ENCODE measurements around the gene TPTE2.

The TPTE2 gene

DNA sequence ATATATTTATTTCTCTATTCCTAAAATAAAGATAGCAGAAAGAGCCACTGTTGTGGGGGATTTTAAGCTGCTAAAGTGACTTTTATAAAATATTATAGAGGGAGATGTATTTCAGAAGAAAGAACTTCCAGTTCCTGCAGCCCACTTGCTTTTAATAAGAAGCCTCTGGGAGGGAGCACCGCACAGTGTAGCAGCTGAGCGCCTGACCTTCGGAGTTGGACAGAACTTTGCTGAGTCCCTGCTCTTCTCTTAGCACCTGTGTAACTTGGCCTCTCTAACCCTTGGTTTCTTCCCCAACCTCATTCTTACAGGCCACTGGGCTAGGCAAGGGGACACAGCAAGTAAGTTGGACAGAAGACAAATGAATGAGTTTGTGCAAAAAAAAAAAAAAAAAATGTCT lies 34.8 kb upstream of the TPTE2 start:
- H3K36me3 ChIP-seq (ENCODE audit: control insufficient read depth in 2 of 2, insufficient read depth in 1 of 2, low read length in 2 of 2) = no peaks in the 10 kb centered on the region
- H3K4me3 ChIP-seq (ENCODE audit: low read depth, low read length) = no peak overlapping the region
- no peaks in the 10 kb centered on the region for H3K9me3 ChIP-seq (ENCODE audit: control insufficient read depth, insufficient read depth, low read depth, low read length)
- POLR2A ChIA-PET = no interaction called here
- no peaks in the 10 kb centered on the region for H3K4me1 ChIP-seq (ENCODE audit: control insufficient read depth, insufficient read depth, low read length)
- CTCF ChIA-PET = interaction anchor here (0.6 to 0.8 kb wide), 2 partner anchors 10 to 22 kb away, joined by 3 to 4 read pairs; no protein-coding TSS in a partner anchor
- no peak for TF ChIP-seq ZNF157 (tag by site-specific recombination; IDR thresholded peaks at IDR 0.05)
- no peak for TF ChIP-seq ZNF600 (tag by site-specific recombination; IDR thresholded peaks at IDR 0.05)
- no peak for TF ChIP-seq ZNF624 (tag by site-specific recombination; IDR thresholded peaks at IDR 0.05)
- no peak for TF ChIP-seq SALL2 (tag by site-specific recombination; IDR thresholded peaks at IDR 0.05; ENCODE audit: borderline replicate concordance)
- TF ChIP-seq OVOL3 (tag by site-specific recombination; IDR thresholded peaks at IDR 0.05) = no peak
- TF ChIP-seq, protein P1, sequence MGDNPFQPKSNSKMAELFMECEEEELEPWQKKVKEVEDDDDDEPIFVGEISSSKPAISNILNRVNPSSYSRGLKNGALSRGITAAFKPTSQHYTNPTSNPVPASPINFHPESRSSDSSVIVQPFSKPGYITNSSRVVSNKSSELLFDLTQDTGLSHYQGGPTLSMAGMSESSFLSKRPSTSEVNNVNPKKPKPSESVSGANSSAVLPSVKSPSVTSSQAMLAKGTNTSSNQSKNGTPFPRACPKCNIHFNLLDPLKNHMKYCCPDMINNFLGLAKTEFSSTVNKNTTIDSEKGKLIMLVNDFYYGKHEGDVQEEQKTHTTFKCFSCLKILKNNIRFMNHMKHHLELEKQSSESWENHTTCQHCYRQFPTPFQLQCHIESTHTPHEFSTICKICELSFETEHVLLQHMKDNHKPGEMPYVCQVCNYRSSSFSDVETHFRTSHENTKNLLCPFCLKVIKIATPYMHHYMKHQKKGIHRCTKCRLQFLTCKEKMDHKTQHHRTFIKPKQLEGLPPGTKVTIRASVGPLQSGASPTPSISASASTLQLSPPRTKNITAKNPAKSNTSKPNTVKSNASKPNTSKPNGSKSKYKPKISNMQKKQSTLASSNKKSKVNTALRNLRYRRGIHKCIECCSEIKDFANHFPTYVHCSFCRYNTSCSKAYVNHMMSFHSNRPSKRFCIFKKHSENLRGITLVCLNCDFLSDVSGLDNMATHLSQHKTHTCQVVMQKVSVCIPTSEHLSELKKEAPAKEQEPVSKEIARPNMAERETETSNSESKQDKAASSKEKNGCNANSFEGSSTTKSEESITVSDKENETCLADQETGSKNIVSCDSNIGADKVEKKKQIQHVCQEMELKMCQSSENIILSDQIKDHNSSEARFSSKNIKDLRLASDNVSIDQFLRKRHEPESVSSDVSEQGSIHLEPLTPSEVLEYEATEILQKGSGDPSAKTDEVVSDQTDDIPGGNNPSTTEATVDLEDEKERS (tag by site-specific recombination; IDR thresholded peaks at IDR 0.05) = no peak
- no peak for TF ChIP-seq ZNF707 (tag by site-specific recombination; IDR thresholded peaks at IDR 0.05)
- no peak for TF ChIP-seq ZBTB48 (tag by site-specific recombination; IDR thresholded peaks at IDR 0.05)
- no peak for TF ChIP-seq ZNF133 (tag by site-specific recombination; IDR thresholded peaks at IDR 0.05)
- TF ChIP-seq ZNF521 (tag by site-specific recombination; IDR thresholded peaks at IDR 0.05) = no peak
- no peak for TF ChIP-seq SP2 (tag by site-specific recombination; IDR thresholded peaks at IDR 0.05)
- no peak for TF ChIP-seq ZNF48 (tag by site-specific recombination; IDR thresholded peaks at IDR 0.05)
- TF ChIP-seq, protein P2, sequence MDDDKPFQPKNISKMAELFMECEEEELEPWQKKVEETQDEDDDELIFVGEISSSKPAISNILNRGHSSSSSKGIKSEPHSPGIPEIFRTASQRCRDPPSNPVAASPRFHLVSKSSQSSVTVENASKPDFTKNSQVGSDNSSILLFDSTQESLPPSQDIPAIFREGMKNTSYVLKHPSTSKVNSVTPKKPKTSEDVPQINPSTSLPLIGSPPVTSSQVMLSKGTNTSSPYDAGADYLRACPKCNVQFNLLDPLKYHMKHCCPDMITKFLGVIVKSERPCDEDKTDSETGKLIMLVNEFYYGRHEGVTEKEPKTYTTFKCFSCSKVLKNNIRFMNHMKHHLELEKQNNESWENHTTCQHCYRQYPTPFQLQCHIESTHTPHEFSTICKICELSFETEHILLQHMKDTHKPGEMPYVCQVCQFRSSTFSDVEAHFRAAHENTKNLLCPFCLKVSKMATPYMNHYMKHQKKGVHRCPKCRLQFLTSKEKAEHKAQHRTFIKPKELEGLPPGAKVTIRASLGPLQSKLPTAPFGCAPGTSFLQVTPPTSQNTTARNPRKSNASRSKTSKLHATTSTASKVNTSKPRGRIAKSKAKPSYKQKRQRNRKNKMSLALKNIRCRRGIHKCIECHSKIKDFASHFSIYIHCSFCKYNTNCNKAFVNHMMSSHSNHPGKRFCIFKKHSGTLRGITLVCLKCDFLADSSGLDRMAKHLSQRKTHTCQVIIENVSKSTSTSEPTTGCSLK (tag by site-specific recombination; IDR thresholded peaks at IDR 0.05) = no peak
- TF ChIP-seq YY1 (tag by site-specific recombination; IDR thresholded peaks at IDR 0.05) = no peak
- no peak for TF ChIP-seq ZFHX2 (tag by site-specific recombination; conservative IDR thresholded peaks at IDR 0.05)
- no peak for TF ChIP-seq ZNF211 (tag by site-specific recombination; IDR thresholded peaks at IDR 0.05; ENCODE audit: low read depth)
- no peak for TF ChIP-seq ZBTB8A (tag by site-specific recombination; IDR thresholded peaks at IDR 0.05)
- no peak overlapping the region for H3K27ac ChIP-seq (ENCODE audit: extremely low read depth, low read depth, low read length)

DNA sequence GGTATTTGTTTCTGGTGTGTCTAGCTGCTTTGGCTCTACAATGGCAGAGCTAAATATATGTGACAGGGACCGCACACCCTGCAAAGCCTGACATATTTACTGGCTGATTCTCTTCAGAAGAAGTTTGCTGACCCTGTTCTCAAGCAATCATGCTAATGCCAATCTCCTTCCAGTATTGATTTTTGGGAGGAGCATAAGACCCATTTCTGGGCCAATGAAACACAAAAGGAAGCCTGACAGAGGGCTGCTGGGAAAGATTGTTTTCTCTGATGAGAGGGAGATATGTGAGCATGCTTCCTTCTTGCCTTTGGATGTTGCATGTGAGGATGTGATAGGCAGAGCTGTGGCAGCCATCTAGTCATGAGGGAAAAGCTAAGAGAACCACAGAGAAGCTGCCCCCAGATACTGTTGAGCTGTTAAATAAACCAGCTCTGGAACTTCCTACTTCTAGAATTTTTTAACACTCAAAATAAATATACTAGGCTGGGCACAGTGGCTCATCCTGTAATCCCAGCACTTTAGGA lies 31.4 kb upstream of the TPTE2 start:
- CTCF ChIA-PET = interaction anchor here (0.7 kb wide), 1 partner anchor 1470 kb away, joined by 5 read pairs; no protein-coding TSS in a partner anchor
- TF ChIP-seq ZNF174 (tag by site-specific recombination; IDR thresholded peaks at IDR 0.05) (no peak), PRDM1 (tag by site-specific recombination; IDR thresholded peaks at IDR 0.05) (no peak), ZNF10 (tag by site-specific recombination; IDR thresholded peaks at IDR 0.05) (no peak), ZNF624 (tag by site-specific recombination; IDR thresholded peaks at IDR 0.05) (no peak), ZNF549 (tag by site-specific recombination; IDR thresholded peaks at IDR 0.05) (no peak), ZNF155 (tag by site-specific recombination; IDR thresholded peaks at IDR 0.05) (no peak), ZFHX2 (tag by site-specific recombination; conservative IDR thresholded peaks at IDR 0.05) (no peak), ZNF510 (tag by site-specific recombination; IDR thresholded peaks at IDR 0.05; ENCODE audit: insufficient replicate concordance) (no peak)
- TF ChIP-seq, protein P3, sequence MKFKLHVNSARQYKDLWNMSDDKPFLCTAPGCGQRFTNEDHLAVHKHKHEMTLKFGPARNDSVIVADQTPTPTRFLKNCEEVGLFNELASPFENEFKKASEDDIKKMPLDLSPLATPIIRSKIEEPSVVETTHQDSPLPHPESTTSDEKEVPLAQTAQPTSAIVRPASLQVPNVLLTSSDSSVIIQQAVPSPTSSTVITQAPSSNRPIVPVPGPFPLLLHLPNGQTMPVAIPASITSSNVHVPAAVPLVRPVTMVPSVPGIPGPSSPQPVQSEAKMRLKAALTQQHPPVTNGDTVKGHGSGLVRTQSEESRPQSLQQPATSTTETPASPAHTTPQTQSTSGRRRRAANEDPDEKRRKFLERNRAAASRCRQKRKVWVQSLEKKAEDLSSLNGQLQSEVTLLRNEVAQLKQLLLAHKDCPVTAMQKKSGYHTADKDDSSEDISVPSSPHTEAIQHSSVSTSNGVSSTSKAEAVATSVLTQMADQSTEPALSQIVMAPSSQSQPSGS (tag by site-specific recombination; IDR thresholded peaks at IDR 0.05; ENCODE audit: low read depth) = no peak
- TF ChIP-seq, protein P4, sequence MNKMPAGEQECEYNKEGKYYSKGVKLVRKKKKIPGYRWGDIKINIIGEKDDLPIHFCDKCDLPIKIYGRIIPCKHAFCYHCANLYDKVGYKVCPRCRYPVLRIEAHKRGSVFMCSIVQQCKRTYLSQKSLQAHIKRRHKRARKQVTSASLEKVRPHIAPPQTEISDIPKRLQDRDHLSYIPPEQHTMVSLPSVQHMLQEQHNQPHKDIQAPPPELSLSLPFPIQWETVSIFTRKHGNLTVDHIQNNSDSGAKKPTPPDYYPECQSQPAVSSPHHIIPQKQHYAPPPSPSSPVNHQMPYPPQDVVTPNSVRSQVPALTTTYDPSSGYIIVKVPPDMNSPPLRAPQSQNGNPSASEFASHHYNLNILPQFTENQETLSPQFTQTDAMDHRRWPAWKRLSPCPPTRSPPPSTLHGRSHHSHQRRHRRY (tag by site-specific recombination; IDR thresholded peaks at IDR 0.05) = no peak
- TF ChIP-seq, protein P5, sequence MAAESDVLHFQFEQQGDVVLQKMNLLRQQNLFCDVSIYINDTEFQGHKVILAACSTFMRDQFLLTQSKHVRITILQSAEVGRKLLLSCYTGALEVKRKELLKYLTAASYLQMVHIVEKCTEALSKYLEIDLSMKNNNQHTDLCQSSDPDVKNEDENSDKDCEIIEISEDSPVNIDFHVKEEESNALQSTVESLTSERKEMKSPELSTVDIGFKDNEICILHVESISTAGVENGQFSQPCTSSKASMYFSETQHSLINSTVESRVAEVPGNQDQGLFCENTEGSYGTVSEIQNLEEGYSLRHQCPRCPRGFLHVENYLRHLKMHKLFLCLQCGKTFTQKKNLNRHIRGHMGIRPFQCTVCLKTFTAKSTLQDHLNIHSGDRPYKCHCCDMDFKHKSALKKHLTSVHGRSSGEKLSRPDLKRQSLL (tag by site-specific recombination; IDR thresholded peaks at IDR 0.05) = no peak

More for the DNA sequence above, 31.4 kb upstream of the TPTE2 start:
- H3K27ac ChIP-seq (ENCODE audit: extremely low read depth, low read depth, low read length) = no peak overlapping the region
- H3K4me3 ChIP-seq (ENCODE audit: low read depth, low read length) = no peak overlapping the region
- no peaks in the 10 kb centered on the region for H3K4me1 ChIP-seq (ENCODE audit: control insufficient read depth, insufficient read depth, low read length)
- no peaks in the 10 kb centered on the region for H3K36me3 ChIP-seq (ENCODE audit: control insufficient read depth in 2 of 2, insufficient read depth in 1 of 2, low read length in 2 of 2)
- POLR2A ChIA-PET = no interaction called here
- no peaks in the 10 kb centered on the region for H3K9me3 ChIP-seq (ENCODE audit: control insufficient read depth, insufficient read depth, low read depth, low read length)

Data from HEK293 (cell line).